GM03348 (cell line): ENCODE measurements around the gene ARG2.
A peak's percentile ranks its signal among the peaks of the same experiment; 100 is the strongest.

Experiments
- DNase-seq: peaks from one replicate; pipeline ENCODE4 v3.0.0; 2012; ENCODE audit warnings: low spot score

ARG2 gene

DNA sequence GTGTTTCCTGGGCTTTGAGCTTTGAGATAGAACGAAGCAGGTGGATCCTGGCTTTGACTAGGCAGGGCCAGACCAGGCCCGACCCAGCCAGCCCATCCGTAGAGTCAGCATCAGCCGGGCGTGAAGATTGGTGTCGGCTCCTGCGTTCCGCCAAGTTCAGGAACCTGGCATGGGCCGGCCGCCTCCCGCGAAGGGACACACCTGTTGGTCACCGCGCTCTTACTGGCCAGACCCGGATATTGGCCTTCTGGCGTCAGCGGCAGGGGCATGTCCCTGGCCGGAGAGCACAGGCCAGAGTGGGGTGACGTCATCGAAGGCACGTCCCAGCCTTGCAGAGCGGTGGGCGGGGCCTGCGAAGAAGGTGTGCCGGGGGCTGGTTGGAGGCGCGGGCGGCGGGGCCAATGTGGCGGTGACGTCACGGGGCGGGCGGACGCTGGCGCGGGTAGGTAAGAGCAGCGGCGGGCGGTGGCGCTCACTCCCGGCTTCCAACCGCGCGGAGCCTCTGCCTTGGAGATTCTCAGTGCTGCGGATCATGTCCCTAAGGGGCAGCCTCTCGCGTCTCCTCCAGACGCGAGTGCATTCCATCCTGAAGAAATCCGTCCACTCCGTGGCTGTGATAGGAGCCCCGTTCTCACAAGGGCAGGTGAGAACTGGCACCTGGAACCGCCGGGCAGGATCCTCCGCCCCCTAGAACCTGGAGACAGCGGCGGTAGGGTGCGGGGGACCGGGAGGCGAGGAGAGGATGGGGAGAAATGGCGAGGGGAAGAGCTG, at the start of gene ARG2:
Gene ARG2 (plus strand): TSS at position 475 of the 771 bp plus-strand sequence. CDS start 58 bp downstream, at position 533.
- peak; percentile 94 for DNase-seq

DNA sequence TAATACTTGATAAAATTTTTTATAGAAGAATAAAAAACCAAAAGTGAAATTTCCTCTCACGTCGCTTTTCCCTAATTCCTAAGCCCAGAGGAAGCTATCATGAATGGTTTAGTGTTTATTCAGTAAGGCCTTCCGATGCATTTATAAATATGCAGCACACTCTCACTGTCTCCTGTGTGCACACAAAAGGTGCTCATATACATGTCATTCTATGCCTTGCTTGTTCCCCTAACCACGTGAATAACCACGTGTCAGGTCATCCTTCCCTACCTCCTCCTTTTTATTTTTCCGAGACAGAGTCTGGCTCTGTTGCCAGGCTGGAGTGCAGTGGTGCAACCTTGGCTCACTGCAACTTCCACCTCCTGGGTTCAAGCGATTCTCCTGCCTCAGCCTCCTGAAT, 49.3 kb upstream of the ARG2 start:
- no peak for DNase-seq

DNA sequence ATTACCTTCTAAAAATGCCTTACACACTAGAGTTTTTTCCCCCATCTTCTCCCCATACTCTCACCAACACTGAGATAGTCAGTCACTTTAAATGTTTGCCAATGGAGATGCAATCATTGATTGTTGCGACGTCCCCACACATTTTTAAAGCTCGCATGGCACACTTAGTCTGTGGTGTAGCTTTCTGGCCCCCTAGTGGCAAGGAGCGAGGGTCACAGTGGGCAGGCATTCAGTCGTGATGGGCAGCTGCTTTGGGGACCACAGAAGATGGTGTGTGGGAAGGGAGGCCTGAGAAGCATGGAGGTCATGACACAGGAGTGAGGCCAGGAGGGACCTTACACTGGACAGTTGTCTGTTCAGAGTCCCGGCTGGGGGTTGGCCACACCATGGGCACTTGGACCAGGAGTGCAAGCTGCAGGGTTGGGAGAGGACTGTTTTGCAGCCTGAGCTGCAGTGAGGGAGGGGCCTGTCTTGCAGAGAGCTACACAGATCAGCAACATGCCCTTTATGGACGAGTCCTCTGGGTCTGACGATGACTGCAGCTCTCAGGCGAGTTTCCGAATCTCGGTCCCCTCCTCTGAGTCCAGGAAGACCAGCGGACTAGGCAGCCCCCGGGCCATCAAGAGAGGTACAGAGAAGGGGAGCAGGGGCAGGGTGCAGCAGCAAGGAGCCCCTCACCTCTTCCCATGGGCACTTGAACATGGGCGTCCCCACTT, 48.3 kb upstream of the ARG2 start:
- peak; percentile 86 for DNase-seq

DNA sequence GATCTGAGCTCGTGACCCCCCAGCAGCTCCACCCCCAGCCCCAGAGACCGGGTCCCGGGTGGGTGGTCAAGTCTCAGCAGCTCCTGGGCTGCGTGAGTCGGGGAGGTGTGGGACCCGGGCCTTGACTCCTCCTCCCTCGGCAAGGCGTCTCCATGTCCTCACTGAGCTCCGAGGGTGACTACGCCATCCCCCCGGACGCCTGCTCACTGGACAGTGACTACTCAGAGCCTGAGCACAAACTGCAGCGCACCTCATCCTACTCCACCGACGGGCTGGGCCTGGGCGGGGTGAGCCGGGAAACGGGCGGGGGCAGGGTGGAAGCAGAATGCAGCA, 47.8 kb upstream of the ARG2 start:
- DNase-seq = no peak

DNA sequence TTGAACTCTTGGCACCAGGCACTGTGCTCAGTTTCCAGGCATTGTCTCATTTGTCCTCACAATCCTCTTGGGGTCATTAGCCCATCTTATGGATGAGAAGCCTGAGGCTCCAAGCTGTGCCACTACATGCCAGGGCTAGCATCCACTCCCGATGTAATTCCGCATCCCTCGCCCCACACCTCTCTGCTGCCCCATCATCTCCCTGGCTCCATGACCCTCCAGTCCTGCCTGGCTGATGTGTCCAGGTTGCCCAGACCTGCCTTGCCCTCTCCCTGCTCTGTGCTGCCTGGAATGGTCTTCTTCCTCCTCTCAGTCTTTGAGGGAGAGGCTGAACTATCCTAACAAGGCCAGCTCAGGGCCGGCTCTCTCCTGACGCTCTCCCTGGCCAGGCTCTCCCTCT, 47.1 kb upstream of the ARG2 start:
- DNase-seq = no peak

DNA sequence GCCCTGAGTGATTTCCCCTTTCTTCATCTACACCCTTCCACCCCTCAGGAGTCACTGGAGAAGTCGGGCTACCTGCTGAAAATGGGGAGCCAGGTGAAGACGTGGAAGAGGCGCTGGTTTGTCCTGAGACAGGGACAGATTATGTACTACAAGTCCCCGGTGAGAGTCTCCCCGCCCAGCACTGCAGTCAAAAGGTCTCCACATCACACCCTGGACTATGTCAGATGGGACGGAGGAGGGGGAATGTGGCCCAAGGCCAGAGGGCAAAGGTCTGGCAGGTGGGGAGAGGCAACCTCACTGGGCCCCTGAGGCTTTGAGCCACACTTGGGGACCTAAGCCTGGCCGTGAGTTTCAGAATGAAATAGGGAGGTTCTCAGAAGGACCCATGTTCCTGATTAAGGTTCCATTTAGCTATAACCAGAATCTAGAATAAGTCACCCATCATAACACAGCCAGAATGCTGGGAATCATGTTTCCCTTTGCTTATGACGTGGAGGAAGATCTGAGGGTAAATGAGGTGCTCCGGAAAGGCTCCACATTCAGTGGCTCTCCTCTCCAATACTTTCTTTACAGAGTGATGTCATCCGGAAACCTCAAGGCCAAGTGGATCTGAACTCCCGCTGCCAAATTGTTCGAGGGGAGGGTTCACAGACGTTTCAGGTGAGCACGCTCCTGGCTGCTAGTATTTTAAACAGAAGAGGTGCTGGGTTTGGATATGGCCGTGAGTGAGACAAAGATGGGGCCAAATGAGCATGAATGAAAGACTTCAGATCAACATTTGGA, 46.3 kb upstream of the ARG2 start:
- DNase-seq = no peak

DNA sequence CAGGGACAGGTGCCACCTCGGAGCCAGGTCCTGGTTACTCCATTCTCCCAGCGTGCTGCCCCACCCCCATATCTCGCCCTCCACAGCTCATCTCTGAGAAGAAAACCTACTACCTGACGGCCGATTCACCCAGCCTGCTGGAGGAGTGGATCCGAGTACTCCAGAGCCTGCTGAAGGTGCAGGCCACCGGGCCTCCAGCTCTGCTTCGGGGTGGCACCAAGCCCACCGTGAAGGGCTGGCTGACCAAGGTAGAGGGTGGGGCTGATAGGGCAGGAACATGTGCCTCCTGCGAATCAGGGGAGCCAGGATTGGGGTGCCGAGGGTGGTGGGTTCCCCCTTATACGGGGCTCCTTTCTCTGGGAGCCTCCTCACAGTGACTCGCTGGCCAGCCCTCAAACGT, 45.6 kb upstream of the ARG2 start:
- no peak for DNase-seq

DNA sequence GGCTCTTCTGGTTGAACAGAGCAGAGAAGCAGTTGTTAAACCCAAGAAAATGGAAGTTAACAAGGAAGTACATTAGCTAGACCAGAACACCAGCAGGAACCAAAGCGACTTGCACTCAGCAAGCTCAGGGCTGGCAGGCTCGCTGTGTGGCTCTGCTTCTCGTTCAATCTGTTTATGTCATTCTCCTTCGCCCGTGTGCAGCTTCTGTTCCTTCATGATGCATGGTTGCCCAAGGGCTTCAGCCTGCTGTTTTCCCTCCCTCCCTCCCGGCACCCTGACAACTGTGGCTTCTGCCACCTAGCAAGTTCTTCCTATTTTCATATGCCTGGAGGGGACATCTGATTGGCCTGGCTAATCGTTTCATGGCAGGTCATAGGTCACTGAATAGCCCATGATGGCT, 44.9 kb upstream of the ARG2 start:
- no peak for DNase-seq

DNA sequence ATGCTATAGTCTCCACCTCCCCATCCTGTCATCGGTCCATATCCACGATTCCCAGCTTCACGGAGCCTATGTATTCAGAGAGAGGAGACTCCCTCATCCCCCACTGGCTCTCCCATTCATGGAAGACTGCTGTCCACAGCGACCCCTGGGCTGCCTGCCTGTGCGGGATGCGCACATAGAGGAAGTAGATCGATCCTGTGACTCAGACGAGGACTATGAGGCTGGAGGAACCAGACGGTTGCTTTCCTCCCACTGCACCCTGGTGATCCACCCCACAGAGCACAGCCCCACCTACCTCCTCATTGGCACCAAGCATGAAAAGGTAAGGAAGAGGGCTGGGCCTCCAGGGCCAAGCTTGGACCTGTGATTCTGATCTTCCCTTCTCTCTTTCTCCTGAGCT, 44.0 kb upstream of the ARG2 start:
- DNase-seq = no peak

DNA sequence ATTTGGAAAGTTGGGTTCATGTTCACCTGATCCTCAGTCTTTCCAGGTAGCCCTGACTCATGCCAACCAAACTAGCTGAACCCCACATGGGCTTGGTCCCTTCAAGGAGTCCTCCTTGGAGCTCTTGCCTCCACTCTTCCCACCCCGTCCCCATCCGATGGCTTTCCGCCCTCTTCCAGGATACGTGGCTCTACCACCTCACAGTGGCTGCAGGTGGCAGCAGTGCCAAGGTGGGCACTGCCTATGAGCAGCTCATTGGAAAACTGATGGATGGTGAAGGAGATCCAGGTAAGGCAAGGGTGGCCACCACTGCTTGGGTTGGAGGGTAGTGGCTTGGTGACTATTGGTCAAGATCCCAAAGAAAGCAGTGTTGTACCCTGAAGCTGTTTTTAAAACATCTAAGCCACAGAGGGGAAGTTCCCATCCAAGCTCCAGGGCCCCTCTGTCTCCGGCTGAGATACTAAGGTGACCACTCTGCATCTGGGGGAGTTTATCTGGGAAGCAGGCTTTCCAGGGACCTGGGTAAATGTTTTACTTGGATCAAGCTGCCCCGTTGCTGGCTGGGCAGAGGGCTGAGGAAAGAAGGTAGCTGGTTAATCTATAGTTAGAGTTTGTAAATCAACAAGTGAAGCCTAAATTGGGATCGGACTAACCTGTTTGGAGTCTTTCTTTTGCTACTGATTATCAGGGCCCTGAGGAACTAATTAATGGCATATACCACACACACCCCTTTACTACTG, 43.3 kb upstream of the ARG2 start:
- no peak for DNase-seq

DNA sequence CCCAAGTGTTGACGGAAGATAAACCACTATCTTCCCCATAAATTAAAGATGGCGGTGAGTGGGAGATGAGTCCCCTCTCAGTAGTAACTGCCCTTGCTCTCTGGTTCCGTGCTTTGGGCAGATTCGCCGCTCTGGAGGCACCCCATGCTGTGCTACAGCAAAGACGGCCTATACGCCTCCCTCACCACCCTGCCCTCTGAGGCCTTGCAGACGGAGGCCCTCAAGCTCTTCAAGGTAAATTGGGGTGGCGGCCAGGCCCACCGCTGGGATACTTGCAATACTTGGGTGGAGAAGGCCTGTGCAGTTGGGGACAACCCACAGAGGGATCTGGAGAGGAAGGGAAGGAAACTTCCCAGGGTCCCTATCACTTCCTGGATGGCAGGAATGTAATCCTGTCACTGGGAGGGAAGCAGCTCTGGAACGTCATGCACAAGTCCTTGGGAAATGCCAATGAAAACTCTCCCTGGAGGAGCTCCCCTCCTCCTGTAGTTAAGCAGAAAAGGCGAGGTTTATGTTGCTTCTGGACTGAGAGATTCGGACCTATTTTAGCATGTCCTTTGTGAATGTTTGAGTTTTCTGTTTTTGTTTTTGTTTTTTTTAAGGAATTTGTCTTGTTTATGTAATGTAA, 42.4 kb upstream of the ARG2 start:
- DNase-seq = no peak

DNA sequence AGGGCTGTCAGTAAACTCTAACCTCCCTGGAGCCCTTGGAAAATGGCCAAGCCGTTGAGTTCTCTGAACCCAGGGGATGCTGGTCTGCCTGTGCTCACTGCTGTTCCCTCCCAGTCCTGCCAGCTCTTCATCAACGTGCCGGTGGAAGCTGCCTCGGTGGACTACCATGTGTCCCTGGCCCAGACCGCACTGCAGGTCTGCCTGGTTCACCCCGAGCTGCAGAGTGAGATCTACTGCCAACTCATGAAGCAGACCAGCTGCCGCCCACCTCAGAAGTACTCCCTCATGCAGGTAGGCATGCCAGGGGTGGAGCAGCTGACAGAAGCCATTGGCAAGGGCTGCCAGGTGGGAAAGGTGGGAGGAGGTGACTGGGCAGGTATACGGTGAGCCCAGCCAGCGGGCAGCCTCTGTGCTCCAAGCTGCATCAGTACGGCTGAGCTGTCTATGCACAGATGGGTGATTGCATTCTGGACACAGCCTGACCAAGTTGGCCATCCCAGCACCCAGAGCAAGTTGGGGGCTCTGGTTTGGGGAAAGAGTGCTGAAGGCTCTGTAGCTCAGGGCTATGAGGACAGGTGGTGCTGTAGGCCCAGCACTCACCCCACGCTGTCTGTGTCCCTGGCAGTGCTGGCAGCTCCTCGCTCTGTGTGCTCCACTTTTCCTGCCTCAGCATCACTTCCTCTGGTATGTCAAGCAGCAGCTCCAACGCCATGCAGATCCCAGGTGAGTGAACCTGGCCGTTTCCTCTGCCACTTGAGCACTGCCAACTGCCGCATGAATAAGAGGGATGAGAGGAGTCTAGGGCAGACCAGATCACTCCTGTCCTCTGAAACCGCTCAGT, 41.6 kb upstream of the ARG2 start:
- DNase-seq = no peak

DNA sequence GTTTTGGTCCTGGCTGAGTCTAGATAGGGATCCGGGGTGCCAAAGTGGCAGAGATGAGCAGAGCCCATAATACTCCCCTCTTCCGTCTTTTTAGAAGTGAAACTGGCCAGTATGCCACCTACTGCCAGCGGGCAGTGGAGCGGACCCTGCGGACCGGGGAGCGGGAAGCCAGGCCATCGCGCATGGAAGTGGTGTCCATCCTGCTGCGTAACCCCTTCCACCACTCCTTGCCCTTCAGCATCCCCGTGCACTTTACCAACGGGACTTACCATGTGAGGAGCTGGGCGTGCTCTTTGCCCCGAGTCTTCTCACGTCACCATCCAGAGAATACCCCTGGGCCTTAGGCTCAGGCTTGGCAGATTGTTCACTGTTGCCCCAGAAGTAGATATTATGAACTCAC, 40.7 kb upstream of the ARG2 start:
- no peak for DNase-seq

DNA sequence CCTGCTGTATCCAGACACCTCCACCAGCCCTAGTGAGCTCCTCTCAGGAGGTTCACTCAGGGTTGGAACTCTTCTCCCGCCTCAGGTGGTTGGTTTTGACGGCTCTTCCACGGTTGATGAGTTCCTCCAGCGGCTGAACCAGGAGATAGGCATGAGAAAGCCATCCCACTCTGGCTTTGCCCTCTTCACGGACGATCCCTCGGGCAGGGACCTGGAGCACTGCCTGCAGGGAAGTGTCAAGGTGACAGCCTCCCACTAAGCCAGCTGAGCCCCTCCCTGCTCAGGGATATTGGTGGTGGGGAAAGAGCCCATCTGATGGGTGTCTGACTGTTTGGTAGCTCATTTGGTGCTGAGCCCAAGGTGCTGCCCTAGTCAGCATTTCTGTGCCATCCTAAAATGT, 40.1 kb upstream of the ARG2 start:
- DNase-seq = no peak

DNA sequence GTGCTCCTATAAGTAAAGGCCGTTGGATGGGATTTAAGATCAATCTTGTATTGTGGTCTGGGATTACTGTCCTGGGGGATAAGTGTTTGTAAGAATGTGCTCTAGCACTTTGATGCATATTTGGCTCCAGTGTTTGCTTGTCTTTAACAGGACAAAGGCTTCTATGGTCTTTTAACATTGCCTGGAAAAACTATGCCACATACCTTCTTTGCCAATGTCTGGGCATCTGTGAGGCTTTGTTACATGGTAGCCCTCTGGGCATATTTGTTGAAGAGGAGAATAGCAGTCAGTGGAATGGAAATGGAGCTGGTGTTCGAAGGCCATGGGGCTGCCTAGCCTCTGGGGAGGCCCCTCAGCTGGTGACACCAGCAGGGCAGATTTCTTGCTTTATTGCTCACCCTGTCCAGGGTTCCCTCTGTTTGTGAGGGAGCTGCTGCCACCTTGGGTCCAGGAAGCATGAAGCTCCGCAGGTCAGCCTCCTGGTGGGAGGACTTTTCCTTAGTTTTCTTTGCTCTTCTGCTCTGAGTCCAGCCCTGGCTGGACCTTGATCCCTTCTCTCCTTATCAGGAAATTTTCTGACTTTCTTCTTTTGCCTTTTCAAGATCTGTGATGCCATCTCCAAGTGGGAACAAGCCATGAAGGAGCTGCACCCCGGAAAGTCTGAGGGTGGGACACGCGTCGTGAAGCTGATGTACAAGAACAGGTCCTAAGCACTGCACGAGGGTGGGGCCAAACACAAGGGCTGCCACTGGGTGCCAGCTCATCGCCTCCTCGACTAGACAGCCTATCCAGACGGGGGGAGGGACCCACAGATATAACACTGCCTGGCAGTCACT, 39.2 kb upstream of the ARG2 start:
- DNase-seq = no peak

DNA sequence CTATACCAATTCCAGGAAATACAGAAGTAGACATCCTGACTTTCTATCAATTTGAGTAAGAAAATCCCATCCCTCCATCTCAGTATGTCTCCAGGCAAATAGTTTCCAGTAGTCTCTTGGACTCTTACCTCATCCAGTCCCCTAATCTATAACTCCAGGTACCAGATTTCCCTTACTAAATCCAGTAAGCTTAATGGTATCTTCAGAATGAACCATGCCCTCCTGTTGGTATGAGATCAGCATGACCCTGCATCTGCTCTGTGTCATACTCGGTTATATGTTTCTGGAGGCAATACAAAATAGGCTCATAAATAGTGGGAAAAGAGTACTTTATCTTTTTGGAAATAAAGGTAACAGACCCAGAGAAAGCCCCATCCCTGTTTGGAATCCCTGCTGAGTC, 38.1 kb upstream of the ARG2 start:
- DNase-seq = no peak

DNA sequence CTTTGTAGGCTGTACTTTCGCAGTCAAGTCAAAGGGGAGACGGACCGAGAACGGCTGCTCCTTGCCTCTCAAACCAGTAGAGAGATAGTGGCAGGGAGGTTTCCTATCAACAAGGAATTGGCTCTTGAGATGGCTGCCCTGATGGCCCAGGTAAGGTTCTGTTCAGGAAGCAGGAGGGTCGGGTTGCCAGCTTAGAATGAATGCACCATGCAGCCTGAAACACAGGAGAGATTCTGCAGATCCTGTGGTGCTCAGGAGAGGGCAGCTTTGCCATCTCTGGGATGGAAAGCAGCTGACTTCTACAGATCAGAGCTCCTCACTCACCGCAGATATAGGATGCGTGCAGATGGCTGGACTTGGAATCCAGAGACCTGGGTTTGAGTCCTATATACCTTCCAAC, 37.7 kb upstream of the ARG2 start:
- no peak for DNase-seq

DNA sequence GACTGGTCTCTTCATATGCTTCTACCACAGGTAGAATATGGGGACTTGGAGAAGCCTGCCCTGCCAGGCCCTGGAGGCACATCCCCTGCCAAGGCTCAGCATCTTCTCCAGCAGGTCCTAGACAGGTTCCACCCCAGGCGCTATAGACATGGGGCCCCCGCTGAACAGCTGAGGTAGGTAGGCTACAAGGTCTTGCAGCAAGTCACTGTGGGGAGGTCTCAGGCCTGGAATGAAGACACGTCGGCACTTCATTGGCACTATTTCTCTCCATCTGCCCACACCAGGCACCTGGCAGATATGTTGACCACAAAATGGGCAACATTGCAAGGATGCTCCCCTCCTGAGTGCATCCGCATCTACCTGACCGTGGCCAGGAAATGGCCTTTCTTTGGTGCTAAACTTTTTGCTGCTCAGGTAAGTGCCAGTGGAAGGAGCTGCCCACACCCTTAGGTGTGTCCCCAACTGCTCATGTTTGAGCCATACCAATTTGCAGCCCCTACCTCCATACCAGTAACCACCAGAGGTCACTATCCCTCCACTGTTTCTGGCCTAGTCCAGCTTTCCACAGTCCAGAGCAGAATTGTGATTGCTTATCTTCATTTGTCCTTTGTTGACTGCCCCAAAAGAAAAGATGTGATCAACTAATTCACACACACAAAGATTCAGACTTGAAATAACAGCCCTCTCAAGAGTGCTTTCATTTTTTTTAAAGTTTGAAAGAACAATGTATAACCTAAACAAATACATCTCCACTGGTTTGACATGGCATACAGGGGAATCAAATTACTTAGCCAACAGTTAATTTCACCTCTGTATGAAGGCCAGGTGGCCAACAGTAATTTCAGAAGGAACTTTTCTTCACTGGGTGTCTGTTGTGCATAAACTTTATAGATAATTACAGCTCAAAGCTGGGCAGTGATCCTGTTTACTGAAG, 35.7 kb upstream of the ARG2 start:
- DNase-seq = peak; percentile 75

DNA sequence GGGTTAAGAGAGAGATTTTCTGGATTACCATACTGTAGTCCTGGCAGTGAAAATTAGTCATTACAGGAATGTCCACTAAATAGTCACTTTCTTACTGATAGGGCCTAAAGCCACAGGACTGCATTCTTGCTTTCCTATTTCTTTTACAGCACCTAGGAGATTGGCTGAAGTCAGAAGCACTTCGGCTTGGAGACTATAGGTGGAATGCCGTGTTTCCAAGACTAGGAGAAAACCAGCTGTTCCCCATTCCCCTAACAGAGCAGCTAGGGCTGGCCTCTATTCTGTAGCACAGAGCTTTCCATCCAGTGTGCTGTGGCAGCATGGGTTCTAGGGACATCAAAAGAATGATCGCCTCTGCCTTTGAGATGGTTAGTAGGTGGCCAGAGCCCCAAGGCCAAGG, 34.7 kb upstream of the ARG2 start:
- no peak for DNase-seq
